Epithelial cell of prostate (primary cell): ENCODE results near the gene CABLES2.
"Not testable (repeated sequence)": the region's sequence is repeated elsewhere in the genome, so short reads cannot be mapped to it uniquely, and the experiment has no call there.

ENCODE experiments used
- DNase-seq: peaks from one replicate; pipeline ENCODE4 v3.0.0-alpha.2; 2011; ENCODE audit warnings: low read depth, low spot score
- H3K27ac ChIP-seq: fragments of 450-650 bp; 2 replicates; pipeline ENCODE4 v1.5.1; 2017; ENCODE audit warnings: mild to moderate bottlenecking

The CABLES2 gene

GRCh38 chr20:62437496-62437895 is 30.4 kb upstream of the CABLES2 start:
- no peak overlapping the region for H3K27ac ChIP-seq
- no peak for DNase-seq

- no peak for DNase-seq
- H3K27ac ChIP-seq, result no peak overlapping the region
Observed at GRCh38 chr20:62436692-62437091, 29.6 kb upstream of the CABLES2 start.

GRCh38 chr20:62433658-62434497 is 26.8 kb upstream of the CABLES2 start:
- no peak overlapping the region for H3K27ac ChIP-seq
- no peak for DNase-seq

- H3K27ac ChIP-seq, result no peak overlapping the region
- DNase-seq, result no peak
Observed at GRCh38 chr20:62430866-62431447, 23.9 kb upstream of the CABLES2 start.

- no peak for DNase-seq
- no peak overlapping the region for H3K27ac ChIP-seq
Observed at GRCh38 chr20:62430311-62430853, 23.3 kb upstream of the CABLES2 start.

GRCh38 chr20:62429455-62430310 is 22.6 kb upstream of the CABLES2 start:
- H3K27ac ChIP-seq, result no peak overlapping the region
- no peak for DNase-seq

DNA sequence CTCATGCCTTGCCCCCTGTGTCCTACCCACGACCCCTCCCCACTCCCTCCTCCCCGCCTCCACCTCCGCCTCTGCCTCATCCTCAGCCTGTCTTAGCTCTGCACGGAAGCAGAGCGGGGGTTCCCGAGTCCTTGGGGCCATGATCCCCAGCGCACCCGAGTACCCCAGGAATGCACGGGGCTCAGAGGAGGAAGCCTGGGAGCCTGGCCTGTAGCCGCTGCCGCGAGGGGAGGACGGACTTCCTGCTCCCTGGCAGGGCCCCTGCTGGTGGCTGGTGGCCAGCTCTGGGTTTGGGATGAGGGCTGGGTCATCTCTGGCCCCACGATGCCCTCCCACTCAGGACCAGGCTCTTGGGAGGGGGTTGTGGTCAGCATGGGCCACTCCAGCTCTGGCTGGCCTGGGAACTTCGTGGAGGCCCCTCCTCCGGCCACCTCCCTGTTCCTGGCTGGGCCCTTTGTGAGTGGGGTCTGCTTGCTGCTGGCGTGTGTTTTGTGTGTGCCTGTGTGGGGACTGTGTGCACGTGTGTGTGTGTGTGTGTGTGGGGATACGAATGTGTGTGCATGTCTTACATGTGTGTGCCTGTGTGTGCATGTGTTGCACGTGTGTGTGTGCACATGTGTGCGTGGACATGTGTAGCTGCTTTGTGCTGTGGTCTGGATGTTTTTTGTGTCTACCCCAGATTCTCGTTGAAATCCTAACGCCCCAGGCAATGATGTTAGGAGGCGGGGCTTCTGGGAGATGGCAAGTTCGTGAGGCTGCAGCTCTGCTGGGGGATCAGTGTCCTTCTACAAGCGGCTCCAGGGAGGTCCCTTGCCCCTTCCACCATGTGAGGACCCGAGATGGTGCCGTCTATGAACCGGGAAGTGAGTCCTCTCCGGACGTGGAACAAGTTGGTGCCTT is 21.6 kb upstream of the CABLES2 start:
- no peak for DNase-seq
- no peak overlapping the region for H3K27ac ChIP-seq

DNA sequence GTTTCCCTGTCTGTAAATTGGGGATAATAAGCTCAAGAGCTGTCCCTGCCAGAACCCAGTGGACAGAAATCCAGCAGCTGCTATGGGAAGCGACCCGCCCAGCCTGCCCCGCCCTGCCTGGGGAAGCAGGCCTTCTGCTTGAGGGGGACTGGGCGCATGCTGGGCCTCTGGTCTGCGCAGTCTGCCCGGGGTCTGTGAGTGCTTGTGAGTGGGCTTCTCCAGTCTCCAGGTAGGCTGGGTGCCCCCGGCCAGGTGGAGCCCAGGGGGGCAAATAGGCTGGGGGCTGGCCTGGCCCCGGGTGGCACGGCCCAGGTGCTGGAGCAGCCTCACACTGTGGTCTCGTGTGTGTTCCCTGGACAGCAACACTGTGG is 20.9 kb upstream of the CABLES2 start:
- H3K27ac ChIP-seq, result peak overlapping the region; percentile 38
- DNase-seq, result no peak

- DNase-seq, result peak; percentile 82
- peak within 1 kb of the TSS; percentile 38 for H3K27ac ChIP-seq
Observed at GRCh38 chr20:62427172-62428001, 20.3 kb upstream of the CABLES2 start, which contains the start of gene RBBP8NL. TSS of gene RBBP8NL (minus strand) at chr20:62427539. CDS start at chr20:62419647, 7,892 bp downstream.

GRCh38 chr20:62426699-62427131 is 19.6 kb upstream of the CABLES2 start:
- peak overlapping the region; percentile 38 for H3K27ac ChIP-seq

GRCh38 chr20:62426059-62426348 is 18.9 kb upstream of the CABLES2 start:
- not testable (repeated sequence) for H3K27ac ChIP-seq, DNase-seq

More at GRCh38 chr20:62426699-62427131, 19.6 kb upstream of the CABLES2 start:
- DNase-seq, result no peak

GRCh38 chr20:62425281-62426058 is 18.4 kb upstream of the CABLES2 start:
- DNase-seq, result no peak
- H3K27ac ChIP-seq, result no peak overlapping the region

DNA sequence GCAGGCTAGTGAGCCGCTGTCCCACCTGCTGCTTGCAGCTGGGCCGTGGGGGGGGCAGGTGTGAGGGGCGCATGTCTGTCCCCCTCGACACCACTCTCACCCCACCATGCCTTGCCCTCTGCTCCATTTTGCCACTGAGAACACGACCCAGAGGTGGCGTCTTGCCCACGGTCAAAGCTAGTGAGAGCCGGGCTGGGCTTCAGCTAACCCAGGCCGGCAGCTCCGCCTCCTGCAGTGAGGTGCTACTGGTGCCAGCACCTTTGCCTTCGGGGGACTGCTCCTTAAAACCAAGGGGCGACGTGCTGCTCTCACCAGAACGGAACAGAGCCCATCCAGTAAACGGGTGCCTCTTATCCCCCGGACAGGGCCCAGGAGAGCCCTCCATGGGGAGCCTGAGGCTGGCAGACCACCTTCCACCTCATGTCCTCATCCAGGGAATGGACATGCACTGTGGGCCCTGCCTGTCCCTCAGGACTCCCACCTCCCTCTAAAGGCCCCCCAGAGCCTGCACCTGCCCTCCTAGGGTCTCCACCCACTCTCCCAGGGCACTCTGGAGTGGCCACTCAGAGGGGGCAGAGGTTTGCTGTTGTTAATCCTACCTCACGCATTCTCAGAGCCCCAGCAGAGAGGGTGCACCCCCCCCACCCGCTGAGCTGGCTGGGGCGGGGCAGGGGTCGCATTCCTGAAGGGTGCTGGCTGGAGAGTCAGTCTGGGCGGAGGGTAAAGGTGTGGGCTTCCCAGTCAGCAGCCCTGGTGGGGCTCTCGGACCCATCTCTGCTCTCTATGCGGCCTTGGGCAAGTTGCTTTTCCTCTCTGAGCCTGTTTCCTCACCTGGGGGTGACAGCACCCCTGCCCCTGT is 17.4 kb upstream of the CABLES2 start:
- H3K27ac ChIP-seq, result no peak overlapping the region
- DNase-seq, result no peak

GRCh38 chr20:62423326-62423706 is 16.2 kb upstream of the CABLES2 start:
- DNase-seq, result no peak
- H3K27ac ChIP-seq, result no peak overlapping the region

DNA sequence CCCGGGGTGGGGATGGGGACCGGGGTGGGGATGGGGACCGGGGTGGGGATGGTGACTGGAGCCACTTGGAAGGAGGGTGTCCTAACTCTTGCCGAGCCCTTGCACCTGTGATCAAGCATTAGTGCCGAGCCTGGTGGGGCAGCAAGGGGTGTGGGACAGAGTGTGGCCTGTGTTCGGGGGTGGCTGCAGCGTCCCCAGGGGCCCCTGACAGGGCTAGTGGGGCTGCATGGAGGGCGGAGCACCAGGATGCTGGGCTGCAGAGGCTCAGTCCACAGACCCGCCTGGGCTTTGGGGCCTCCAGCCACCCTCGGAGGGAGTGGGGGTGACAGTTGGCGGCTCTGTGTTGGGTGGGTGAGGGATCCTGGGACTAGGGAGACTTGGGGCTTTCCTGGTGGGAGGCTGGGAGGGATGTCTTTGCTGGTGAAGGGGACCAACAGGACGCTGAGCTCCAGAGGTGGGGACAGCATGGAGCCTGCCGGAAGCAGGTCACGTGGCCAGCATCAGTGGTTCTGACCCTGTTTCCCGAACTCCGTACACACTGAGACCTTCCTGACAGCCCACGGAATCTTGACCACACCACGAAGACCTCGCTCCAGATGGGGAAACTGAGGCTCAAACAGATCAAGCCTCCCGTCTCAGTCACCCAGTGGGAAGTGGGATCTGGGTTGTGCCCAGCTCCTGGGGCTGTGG is 15.7 kb upstream of the CABLES2 start:
- H3K27ac ChIP-seq, result no peak overlapping the region
- no peak for DNase-seq

DNA sequence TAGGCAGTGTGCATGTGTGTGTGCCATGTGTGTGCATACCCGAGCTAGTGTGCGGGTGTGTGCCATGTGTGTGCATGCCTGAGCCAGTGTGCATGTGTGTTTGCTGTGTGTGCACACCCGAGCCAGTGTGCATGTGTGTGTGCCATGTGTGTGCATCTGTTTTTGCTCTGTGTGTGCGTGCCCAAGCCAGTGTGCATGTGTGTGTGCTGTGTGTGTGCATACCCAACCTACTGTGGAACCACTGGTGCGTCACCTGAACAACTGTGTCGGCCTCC is 14.6 kb upstream of the CABLES2 start:
- H3K27ac ChIP-seq, result no peak overlapping the region
- no peak for DNase-seq
